Effector memory CD8-positive, alpha-beta T cell (primary cell): ENCODE measurements around the gene ZBTB49.
A peak's percentile ranks its signal among the peaks of the same experiment; 100 is the strongest.

Experiments used
- ATAC-seq: fragments of 150-1000 bp; cut with Tn5 transposase; replicated peaks from 2 replicates; pipeline ENCODE4 v1.10.0; 2021; ENCODE audit warnings: mild to moderate bottlenecking, moderate library complexity
- DNase-seq, 3 experiments: peaks; one replicate each; pipeline ENCODE4 v3.0.0; 2021
- H3K27ac Mint-ChIP-seq, 2 donors: one replicate each; pipeline ENCODE4 v1.8.0; 2022; ENCODE audit warnings: mild to moderate bottlenecking in 2 of 2, mixed read lengths in 2 of 2, moderate library complexity in 2 of 2
- H3K27me3 Mint-ChIP-seq, 2 donors: one replicate each; pipeline ENCODE4 v1.8.0; 2022; ENCODE audit warnings: mixed read lengths in 2 of 2
- H3K36me3 Mint-ChIP-seq: one replicate; pipeline ENCODE4 v1.8.0; 2022; ENCODE audit warnings: mild to moderate bottlenecking, moderate library complexity, mixed read lengths; ENCODE audit not compliant: insufficient read depth
- H3K4me1 Mint-ChIP-seq, 2 donors: one replicate each; pipeline ENCODE4 v1.8.0; 2022; ENCODE audit warnings: low read depth in 2 of 2, mixed read lengths in 2 of 2
- H3K4me3 Mint-ChIP-seq, 2 donors: one replicate each; pipeline ENCODE4 v1.8.0; 2022; ENCODE audit warnings: mild to moderate bottlenecking in 2 of 2, mixed read lengths in 2 of 2, moderate library complexity in 2 of 2
- H3K9me3 Mint-ChIP-seq, 2 donors: one replicate each; pipeline ENCODE4 v1.8.0; 2022; ENCODE audit warnings: mixed read lengths in 2 of 2

The ZBTB49 gene

DNA sequence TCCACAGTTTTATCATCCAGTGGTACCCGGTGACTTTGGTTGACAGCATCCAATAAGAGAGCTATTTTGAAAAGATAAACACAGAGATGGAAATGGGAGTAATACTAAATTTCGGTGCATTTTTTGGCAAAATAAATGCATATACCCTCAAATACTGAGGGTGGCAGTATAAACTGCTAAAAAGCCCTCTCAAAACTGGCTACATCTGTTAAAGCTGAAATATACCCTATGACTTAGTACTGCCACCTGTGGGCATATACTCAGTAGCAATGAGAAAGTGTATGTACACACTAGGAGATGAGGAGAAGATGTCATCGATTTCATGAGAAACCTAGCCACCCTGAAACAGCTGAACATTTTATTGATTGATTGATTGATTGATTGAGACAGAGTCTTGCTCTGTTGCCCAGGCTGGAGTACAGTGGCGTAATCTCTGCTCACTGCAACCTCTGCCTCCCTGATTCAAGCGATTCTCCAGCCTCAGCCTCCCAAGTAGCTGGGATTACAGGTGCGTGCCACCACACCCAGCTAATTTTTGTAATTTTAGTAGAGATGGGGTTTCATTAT is 29.8 kb upstream of the ZBTB49 start:
- Mint-ChIP-seq H3K4me3 (no peak overlapping the region), H3K36me3 (peaks cover 6% of the 10 kb centered on the region), H3K27ac (peak overlapping the region in 1 of 2 donors; percentile 75), H3K27me3 (no peaks in the 10 kb centered on the region), H3K4me1 (peaks cover 15% of the 10 kb centered on the region in 2 donors), H3K9me3 (no peaks in the 10 kb centered on the region)
- ATAC-seq (peak; percentile 100), DNase-seq (peak; percentile 32 to 36 (median 34))

DNA sequence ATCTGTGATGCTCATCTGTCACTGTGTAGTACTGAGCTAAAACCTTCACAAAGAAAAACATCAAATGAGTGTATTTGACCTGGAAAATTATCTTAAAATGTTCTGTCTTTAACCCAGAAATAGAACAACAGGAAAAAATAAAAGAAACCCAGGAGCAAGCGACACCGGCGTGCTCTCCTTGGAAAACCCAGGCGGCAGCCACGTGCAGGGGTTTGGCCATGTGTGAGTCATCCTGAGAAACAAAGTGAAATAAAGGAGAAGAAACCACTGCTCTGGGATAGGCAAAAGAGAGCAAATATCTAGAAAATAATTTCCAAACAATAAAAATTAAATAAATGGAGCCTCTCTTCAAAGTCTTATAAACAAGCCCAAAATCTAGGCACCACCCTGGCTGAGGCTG is 22.1 kb upstream of the ZBTB49 start:
- H3K4me3 Mint-ChIP-seq = peak overlapping the region; percentile 75 to 86

DNA sequence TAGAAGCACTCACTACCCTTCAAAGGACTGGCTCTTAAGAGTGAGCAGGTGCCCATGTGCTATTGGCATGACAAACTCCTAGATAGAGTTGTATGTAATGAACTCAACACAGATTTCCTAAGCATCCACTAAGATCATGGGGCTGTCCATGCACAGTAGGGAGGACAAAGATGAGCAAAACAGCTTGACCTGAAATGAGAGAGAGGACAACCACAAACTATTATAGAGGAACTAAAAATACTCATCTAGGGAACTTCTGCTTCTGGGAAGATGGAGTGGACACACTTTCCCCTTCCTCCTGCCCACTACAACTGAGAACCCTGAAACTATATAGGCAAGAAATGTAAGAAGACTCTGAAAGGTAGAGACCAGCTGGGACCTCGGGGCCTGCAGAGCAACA is 21.3 kb upstream of the ZBTB49 start:
- no peaks in the 10 kb centered on the region for H3K27me3 Mint-ChIP-seq
- H3K4me3 Mint-ChIP-seq = peak overlapping the region; percentile 86 to 87

More for the DNA sequence above, 22.1 kb upstream of the ZBTB49 start:
- Mint-ChIP-seq H3K4me1 (peaks cover 52 to 57% of the 10 kb centered on the region in 2 donors), H3K9me3 (peaks cover 0 to 2% of the 10 kb centered on the region in 2 donors), H3K36me3 (peaks cover 33% of the 10 kb centered on the region), H3K27me3 (no peaks in the 10 kb centered on the region), H3K27ac (peak overlapping the region; percentile 98 to 99)
- no peak for ATAC-seq
- no peak for DNase-seq

DNA sequence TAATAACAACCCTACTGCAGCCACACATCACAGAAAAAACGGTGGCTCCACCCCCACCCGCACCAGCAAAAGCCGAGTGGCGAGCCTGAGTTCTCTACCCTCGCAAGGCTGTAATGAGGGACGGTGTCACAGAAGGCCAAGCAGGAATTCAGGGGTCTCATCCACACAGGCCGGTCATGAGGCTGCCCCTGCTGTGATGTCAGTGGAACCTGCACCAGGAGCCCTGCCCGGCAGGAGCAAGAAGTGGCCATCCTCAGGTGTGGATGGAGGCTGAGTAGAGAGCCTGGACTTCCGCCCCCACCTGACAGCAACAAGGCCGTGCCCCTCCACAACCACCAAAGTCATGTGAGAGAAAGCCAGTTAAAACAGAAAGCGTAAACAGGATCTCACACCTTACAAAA is 20.7 kb upstream of the ZBTB49 start:
- Mint-ChIP-seq H3K4me1 (peaks cover 52 to 57% of the 10 kb centered on the region in 2 donors), H3K36me3 (peaks cover 41% of the 10 kb centered on the region), H3K4me3 (peak overlapping the region; percentile 86 to 87), H3K9me3 (peaks cover 0 to 2% of the 10 kb centered on the region in 2 donors), H3K27me3 (no peaks in the 10 kb centered on the region), H3K27ac (peak overlapping the region; percentile 98 to 99)
- DNase-seq = peak; percentile 58 to 73 (median 64)
- ATAC-seq = peak; percentile 84

More for the DNA sequence above, 21.3 kb upstream of the ZBTB49 start:
- no peak for ATAC-seq
- Mint-ChIP-seq H3K27ac (peak overlapping the region; percentile 98 to 99), H3K36me3 (peaks cover 35% of the 10 kb centered on the region), H3K4me1 (peaks cover 50 to 57% of the 10 kb centered on the region in 2 donors), H3K9me3 (peaks cover 0 to 2% of the 10 kb centered on the region in 2 donors)
- DNase-seq = no peak

DNA sequence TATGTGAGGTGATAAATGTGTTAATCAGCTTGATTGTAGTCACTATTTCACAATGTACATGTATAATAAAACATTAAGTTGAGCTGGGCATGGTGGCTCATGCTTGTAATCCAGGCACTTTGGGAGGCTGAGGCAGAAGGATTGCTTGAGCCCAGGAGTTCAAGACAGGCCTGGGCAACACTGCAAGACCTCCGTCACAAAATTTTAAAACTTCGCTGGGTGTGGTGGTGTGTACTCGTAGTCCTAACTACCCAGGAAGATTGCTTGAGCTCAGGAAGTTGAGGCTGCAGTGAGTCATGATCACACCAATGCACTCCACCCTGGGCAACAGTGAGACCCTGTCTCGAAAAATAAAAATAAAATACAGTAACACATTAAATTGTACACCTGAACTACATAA is 20.2 kb upstream of the ZBTB49 start:
- Mint-ChIP-seq H3K9me3 (peaks cover 0 to 2% of the 10 kb centered on the region in 2 donors), H3K27ac (peak overlapping the region; percentile 98 to 99), H3K4me1 (peaks cover 47 to 53% of the 10 kb centered on the region in 2 donors), H3K27me3 (no peaks in the 10 kb centered on the region), H3K36me3 (peaks cover 45% of the 10 kb centered on the region), H3K4me3 (peak overlapping the region; percentile 86 to 87)
- DNase-seq (peak; percentile 48 to 52 (median 50)), ATAC-seq (peak; percentile 78)

DNA sequence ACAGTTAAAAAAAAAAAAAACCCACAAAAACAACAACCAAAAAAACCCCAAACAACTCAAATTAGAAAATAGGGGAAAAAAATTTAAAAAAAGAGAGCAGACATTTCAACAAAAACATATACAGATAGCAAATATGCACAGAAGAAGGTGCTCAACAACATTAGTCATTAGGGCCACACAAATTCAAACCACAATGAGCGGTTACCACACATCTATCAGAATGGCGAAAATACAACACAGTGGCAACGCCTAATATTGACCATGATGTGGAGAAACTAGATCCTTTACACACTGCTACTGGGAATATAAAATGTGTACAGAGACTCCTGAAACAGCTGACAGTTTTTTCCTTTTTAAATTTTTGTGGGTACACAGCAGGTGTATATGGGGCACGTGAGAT is 19.5 kb upstream of the ZBTB49 start:
- Mint-ChIP-seq H3K4me3 (peak overlapping the region; percentile 86 to 87), H3K27me3 (no peaks in the 10 kb centered on the region), H3K9me3 (peaks cover 0 to 2% of the 10 kb centered on the region in 2 donors), H3K36me3 (peaks cover 48% of the 10 kb centered on the region), H3K4me1 (peaks cover 45 to 52% of the 10 kb centered on the region in 2 donors), H3K27ac (peak overlapping the region; percentile 98 to 99)
- ATAC-seq = peak; percentile 26
- no peak for DNase-seq

DNA sequence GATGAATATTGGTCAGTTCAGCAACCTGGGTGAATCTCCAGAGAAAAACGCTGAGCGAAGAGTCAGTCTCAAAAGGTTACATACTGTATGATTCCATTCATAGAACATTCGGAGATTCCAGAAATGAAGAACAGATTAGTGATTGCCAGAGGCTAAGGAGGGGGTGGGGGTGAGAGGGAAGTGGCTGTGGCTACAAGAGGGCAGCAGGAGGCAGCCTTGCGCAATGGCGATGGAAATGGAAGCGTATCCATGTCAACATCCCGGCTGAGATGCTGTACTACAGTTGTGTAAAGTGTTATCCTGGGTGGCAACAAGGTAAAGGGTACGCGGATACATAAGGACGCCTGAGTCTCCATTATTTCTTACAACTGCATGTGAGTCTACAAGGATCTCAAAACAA is 18.1 kb upstream of the ZBTB49 start:
- Mint-ChIP-seq H3K9me3 (no peaks in the 10 kb centered on the region), H3K4me3 (no peak overlapping the region), H3K27ac (peak overlapping the region; percentile 98 to 99), H3K36me3 (peaks cover 48% of the 10 kb centered on the region), H3K27me3 (no peaks in the 10 kb centered on the region), H3K4me1 (peaks cover 34 to 40% of the 10 kb centered on the region in 2 donors)
- no peak for ATAC-seq
- DNase-seq = no peak

DNA sequence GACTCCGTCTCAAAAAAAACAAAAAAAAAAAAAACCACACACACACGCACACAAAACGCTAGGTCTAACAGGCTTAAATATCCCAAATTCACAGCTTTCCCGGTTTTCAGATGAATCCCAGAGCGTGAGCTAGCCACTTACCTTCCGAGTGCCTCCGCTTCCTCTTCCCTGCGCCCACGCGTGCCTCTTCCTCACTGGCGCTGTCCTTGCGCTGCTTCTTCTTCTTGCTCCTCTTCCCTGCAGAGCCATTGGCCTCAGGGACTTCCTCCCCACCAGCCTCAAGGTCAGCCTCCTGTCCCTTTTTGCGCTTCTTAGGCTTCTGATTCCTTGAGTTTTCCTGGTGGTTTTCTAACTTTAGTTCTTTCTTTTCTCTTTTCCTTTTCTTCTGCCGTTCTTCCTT is 15.8 kb upstream of the ZBTB49 start:
- ATAC-seq = no peak
- Mint-ChIP-seq H3K27me3 (no peaks in the 10 kb centered on the region), H3K27ac (peak overlapping the region; percentile 27 to 66)

DNA sequence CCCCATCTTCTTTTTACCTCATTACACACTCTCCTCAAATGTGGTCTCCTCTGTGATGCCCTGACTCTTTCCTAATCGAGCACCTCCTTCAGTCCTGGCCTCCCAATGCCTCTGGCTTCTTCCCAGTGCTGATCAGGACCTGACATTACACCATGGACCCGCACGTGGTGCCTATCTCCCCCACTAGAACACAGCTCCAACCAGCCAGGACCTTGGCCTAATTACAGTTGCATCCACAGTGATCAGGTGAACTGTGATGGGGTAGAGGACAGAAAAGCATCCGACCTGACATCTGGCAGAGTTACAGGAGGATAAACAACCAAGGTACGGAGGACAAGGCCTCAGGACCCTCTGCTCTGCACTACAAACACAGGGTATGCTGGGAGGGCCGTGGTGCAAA is 12.5 kb upstream of the ZBTB49 start:
- H3K4me3 Mint-ChIP-seq = no peak overlapping the region
- H3K36me3 Mint-ChIP-seq = peaks cover 71% of the 10 kb centered on the region

More for the DNA sequence above, 15.8 kb upstream of the ZBTB49 start:
- Mint-ChIP-seq H3K36me3 (peaks cover 51% of the 10 kb centered on the region), H3K4me3 (no peak overlapping the region), H3K4me1 (peaks cover 19 to 35% of the 10 kb centered on the region in 2 donors), H3K9me3 (no peaks in the 10 kb centered on the region)
- no peak for DNase-seq

DNA sequence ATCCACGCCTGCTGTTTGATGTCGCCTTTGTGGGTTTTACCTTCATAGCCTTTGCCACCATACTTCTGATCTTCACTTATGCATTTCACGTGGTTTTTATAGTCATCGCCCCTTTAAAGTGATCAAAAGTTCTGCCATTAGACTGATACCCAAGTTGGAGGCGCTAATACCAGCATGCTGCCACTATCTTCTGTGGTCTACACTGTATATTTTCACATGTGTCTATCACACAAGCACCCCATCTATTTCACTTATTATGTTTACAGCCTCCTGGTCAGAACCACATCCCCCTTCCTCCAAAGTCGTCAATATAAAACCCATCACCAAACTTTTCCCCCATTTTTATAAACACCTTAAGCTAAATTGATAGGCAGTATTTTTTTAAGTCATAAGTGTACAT is 8.3 kb upstream of the ZBTB49 start:
- peaks cover 75% of the 10 kb centered on the region for H3K36me3 Mint-ChIP-seq
- H3K27ac Mint-ChIP-seq = peak overlapping the region; percentile 14 to 85
- H3K4me1 Mint-ChIP-seq = peaks cover 14 to 22% of the 10 kb centered on the region in 2 donors
- H3K27me3 Mint-ChIP-seq = no peaks in the 10 kb centered on the region
- H3K4me3 Mint-ChIP-seq = no peak overlapping the region
- ATAC-seq (peak; percentile 14), DNase-seq (no peak)
- no peaks in the 10 kb centered on the region for H3K9me3 Mint-ChIP-seq

More for the DNA sequence above, 12.5 kb upstream of the ZBTB49 start:
- Mint-ChIP-seq H3K4me1 (peaks cover 3 to 15% of the 10 kb centered on the region in 2 donors), H3K27ac (peak overlapping the region in 1 of 2 donors; percentile 51), H3K9me3 (no peaks in the 10 kb centered on the region), H3K27me3 (no peaks in the 10 kb centered on the region)
- ATAC-seq (no peak), DNase-seq (no peak)

DNA sequence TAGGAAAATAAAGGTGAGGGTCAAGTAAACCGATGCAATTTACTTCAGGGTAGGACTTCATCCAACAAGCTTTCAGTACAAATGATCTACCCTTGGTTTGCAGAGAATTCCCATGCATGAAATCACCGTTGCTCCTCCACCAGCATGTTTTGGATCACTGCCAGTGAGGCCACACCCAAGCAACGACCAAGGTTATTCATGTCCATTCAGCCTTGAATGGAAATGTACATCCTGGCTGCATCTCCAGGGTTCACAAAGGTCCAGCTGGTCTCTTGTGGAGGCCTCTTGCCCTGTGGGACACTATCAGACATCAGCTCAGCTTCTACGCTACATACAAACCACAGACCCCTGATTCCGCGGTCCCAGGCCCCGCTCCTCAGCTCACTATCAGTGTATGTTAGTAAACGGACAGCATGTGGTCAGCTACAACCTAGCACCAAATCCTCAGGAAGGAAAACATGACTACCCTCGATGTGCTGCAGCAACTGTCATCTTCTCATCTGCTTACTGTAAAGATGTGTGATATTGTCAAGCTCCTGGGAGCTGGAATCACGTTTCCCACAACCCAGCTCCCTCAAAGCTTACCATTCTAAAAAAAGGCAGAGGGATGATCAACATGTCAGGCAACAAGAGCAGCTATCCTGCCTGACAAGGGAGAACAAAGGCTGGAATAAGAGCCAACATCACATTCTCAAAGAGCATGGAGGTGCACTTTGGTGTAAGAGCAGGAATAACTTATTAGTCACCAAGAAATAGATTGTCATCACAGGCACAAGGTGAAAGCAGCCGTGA is 5.0 kb upstream of the ZBTB49 start:
- ATAC-seq = no peak
- H3K4me3 Mint-ChIP-seq = no peak overlapping the region
- H3K27ac Mint-ChIP-seq = peak overlapping the region in 1 of 2 donors; percentile 42
- H3K9me3 Mint-ChIP-seq = no peaks in the 10 kb centered on the region
- peaks cover 38 to 46% of the 10 kb centered on the region in 2 donors for H3K4me1 Mint-ChIP-seq
- no peaks in the 10 kb centered on the region for H3K27me3 Mint-ChIP-seq
- no peak for DNase-seq
- peaks cover 61% of the 10 kb centered on the region for H3K36me3 Mint-ChIP-seq

DNA sequence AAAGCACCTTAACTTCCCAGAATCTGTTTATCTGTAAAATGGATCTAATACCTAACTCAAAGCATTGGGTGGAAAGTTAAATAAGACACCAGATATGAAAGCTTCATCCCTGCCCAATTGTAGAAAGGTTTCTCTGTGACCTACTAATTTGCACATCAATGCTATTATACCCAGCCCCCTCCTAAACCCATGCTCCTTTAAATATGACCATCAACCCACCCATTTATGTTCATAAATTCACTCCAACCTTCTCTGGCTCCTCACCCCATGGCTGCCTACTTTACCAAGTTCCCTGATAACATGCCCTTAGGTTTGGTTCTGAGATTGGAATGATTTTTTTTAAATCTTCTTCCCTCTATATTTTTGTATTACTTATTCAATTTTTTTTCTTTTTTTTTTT is 2.0 kb upstream of the ZBTB49 start:
- DNase-seq (no peak), ATAC-seq (no peak)
- H3K4me3 Mint-ChIP-seq = peak overlapping the region; percentile 92 to 99
- H3K4me1 Mint-ChIP-seq = peaks cover 41 to 52% of the 10 kb centered on the region in 2 donors
- H3K9me3 Mint-ChIP-seq = no peaks in the 10 kb centered on the region
- H3K27me3 Mint-ChIP-seq = no peaks in the 10 kb centered on the region
- H3K36me3 Mint-ChIP-seq = peaks cover 39% of the 10 kb centered on the region
- peak overlapping the region; percentile 67 to 95 for H3K27ac Mint-ChIP-seq

DNA sequence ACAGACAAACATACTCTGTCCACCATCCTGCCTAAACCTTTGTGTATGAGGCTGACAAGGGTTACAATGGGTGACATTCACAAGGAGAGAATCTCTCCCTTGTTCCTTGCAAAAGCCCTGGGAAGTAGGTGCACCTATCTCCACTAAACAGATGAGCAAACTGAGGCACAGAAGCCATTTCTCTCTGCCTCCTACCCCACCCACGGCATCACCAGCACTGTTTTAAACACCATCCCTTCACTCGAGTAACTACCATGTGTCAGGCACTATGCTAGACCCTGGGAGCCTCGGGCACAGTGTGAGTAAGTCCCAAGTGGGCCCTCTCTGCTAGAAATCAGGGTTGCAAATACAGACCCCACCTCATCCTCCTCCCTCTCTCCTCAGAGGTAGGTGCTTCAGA is 996 bp upstream of the ZBTB49 start:
- peak overlapping the region; percentile 92 to 99 for H3K4me3 Mint-ChIP-seq
- ATAC-seq (no peak), DNase-seq (no peak)
- H3K9me3 Mint-ChIP-seq = no peaks in the 10 kb centered on the region
- peaks cover 46 to 53% of the 10 kb centered on the region in 2 donors for H3K4me1 Mint-ChIP-seq
- peaks cover 31% of the 10 kb centered on the region for H3K36me3 Mint-ChIP-seq
- peak overlapping the region; percentile 95 to 97 for H3K27ac Mint-ChIP-seq
- no peaks in the 10 kb centered on the region for H3K27me3 Mint-ChIP-seq

DNA sequence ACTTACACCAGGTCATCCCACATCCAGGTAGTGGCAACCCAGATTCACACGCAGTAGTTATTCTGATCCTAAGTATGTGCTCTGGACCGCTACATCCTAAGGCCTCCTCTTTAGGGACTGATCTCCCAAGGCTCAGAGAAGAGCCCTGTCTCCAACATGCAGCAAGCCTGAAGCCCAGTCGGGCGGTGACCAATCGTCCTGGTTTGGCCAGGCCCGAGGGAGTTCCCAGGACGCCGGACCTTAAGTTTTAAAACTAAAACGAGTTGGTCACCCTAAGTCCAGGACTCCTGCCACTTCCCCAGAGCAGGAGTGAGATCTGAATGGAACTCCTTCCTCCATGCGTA is 482 bp upstream of the ZBTB49 start:
- Mint-ChIP-seq H3K27ac (peak overlapping the region; percentile 95 to 97), H3K9me3 (no peaks in the 10 kb centered on the region), H3K36me3 (peaks cover 29% of the 10 kb centered on the region), H3K4me1 (peaks cover 46 to 55% of the 10 kb centered on the region in 2 donors), H3K27me3 (no peaks in the 10 kb centered on the region), H3K4me3 (peak overlapping the region; percentile 92 to 99)
- DNase-seq (no peak), ATAC-seq (peak; percentile 3)
